Measurements from ENCODE around the gene TWF2.
"Not testable (repeated sequence)": the region's sequence is repeated elsewhere in the genome, so short reads cannot be mapped to it uniquely, and the experiment has no call there.

The TWF2 gene

GRCh38 chr3:52238761-52239701 lies at the start of gene TWF2:
Gene TWF2, minus strand, starts transcription at chr3:52239158. Its CDS starts 142 bp downstream, at chr3:52239016.
- peak; percentile 87 for DNase-seq

- no peak for DNase-seq
These were observed 49.7 kb upstream of the TWF2 start for GRCh38 chr3:52288674-52289073.

- no peak for DNase-seq
These were observed 47.8 kb upstream of the TWF2 start for GRCh38 chr3:52286777-52287110.

- DNase-seq = not testable (repeated sequence)
These were observed 45.1 kb upstream of the TWF2 start for GRCh38 chr3:52284051-52284450.

GRCh38 chr3:52283306-52283705 lies 44.3 kb upstream of the TWF2 start:
- no peak for DNase-seq

- DNase-seq = peak; percentile 37
These were observed 43.2 kb upstream of the TWF2 start for GRCh38 chr3:52281981-52282801.

GRCh38 chr3:52280050-52280461 lies 41.1 kb upstream of the TWF2 start:
- DNase-seq = peak; percentile 65

- DNase-seq = no peak
These were observed 40.6 kb upstream of the TWF2 start for GRCh38 chr3:52279596-52279995.

- peak; percentile 95 for DNase-seq
These were observed 39.6 kb upstream of the TWF2 start, which contains the start of gene WDR82 for GRCh38 chr3:52278510-52279069. Gene WDR82, minus strand, starts transcription at chr3:52278649. Its CDS starts 288 bp downstream, at chr3:52278361.

GRCh38 chr3:52277972-52278509 lies 39.1 kb upstream of the TWF2 start:
- DNase-seq = peak; percentile 75

GRCh38 chr3:52277071-52277964 lies 38.4 kb upstream of the TWF2 start:
- peak; percentile 88 for DNase-seq

- DNase-seq = not testable (repeated sequence)
These were observed 35.8 kb upstream of the TWF2 start for GRCh38 chr3:52274781-52275180.

- no peak for DNase-seq
These were observed 33.9 kb upstream of the TWF2 start for GRCh38 chr3:52272831-52273230.

- not testable (repeated sequence) for DNase-seq
These were observed 33.2 kb upstream of the TWF2 start for GRCh38 chr3:52272172-52272571.

- no peak for DNase-seq
These were observed 31.3 kb upstream of the TWF2 start for GRCh38 chr3:52270252-52270754.

GRCh38 chr3:52269776-52270175 lies 30.8 kb upstream of the TWF2 start:
- DNase-seq = no peak

GRCh38 chr3:52268036-52268435 lies 29.1 kb upstream of the TWF2 start:
- no peak for DNase-seq

GRCh38 chr3:52265387-52265786 lies 26.4 kb upstream of the TWF2 start:
- DNase-seq = no peak

GRCh38 chr3:52262447-52262846 lies 23.5 kb upstream of the TWF2 start:
- DNase-seq = no peak

GRCh38 chr3:52259448-52259847 lies 20.5 kb upstream of the TWF2 start:
- DNase-seq = no peak

GRCh38 chr3:52259035-52259434 lies 20.1 kb upstream of the TWF2 start:
- no peak for DNase-seq

- DNase-seq = no peak
These were observed 19.0 kb upstream of the TWF2 start for GRCh38 chr3:52257911-52258310.

Data from hematopoietic multipotent progenitor cell treated with erythropoietin and hydrocortisone succinate and interleukin-3 and kit ligand, for 6 days (in vitro differentiated cells).